Measurements from ENCODE around the gene IL16. TPM values are rescaled to one million over a fixed set of nuclear protein-coding genes. Genes with fewer than 3 reads are reported as not detected.

The IL16 gene
- total and polyA plus RNA-seq, 11 donors = 1.2 to 21.6 (median 3.7) TPM

DNA sequence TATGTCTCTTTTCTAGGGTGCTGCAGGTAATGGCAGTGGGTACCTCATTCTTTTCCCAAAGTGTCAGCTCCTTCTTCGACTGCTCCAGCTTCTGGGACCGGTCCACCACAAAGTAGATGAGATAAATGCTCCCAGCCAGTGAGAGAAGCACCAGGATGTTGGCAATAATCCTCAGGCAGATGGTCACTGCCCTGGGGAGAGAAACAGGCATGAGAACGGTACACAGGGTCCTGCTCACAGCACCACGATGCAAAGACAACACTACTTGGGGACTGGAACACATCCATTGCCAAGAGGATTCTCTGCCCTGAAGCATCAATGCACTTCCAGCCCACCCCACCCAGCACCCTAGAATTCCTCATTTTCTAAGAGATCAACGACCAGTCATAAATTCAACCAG, 155.0 kb downstream of the IL16 start:
- ATAC-seq (no peak), DNase-seq (no peak)
- Histone ChIP-seq H3K27ac (no peak overlapping the region), H3K36me3 (no peaks in the 10 kb centered on the region), H3K4me3 (no peak overlapping the region), H3K4me1 (no peaks in the 10 kb centered on the region), H3K9me3 (no peaks in the 10 kb centered on the region), H3K27me3 (no peaks in the 10 kb centered on the region)
- 69 to 77% (median 76%) methylated on average over 5 of the region's 5 CpGs for WGBS, 4 donors
- no peak for TF ChIP-seq POLR2A (IDR thresholded peaks at IDR 0.05)
- TF ChIP-seq, protein P1, sequence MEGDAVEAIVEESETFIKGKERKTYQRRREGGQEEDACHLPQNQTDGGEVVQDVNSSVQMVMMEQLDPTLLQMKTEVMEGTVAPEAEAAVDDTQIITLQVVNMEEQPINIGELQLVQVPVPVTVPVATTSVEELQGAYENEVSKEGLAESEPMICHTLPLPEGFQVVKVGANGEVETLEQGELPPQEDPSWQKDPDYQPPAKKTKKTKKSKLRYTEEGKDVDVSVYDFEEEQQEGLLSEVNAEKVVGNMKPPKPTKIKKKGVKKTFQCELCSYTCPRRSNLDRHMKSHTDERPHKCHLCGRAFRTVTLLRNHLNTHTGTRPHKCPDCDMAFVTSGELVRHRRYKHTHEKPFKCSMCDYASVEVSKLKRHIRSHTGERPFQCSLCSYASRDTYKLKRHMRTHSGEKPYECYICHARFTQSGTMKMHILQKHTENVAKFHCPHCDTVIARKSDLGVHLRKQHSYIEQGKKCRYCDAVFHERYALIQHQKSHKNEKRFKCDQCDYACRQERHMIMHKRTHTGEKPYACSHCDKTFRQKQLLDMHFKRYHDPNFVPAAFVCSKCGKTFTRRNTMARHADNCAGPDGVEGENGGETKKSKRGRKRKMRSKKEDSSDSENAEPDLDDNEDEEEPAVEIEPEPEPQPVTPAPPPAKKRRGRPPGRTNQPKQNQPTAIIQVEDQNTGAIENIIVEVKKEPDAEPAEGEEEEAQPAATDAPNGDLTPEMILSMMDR (IDR thresholded peaks at IDR 0.05) = no peak
- intact Hi-C loops (cut with DNase I) = no loop called here

DNA sequence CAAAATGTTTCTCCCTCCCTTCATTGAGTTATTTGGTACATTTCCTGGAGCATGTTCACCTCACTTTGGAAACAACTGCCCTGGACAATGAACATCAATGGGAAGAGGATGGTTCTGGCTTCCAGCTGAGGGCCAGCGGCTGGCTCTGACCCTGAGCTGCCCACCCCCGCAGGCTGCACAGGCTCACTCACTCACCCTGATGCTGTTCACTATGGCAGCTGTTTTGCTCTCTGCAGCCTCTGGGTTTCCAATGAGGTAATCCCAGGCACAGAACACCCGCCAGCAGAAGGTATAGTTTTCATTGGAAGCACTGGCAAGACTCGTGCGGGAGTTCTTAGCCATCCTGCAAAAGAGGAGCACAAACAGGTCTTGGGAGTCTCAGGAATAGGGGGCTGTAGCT, 159.6 kb downstream of the IL16 start:
- WGBS, 4 donors = 73 to 82% (median 77%) methylated on average over 3 to 5 of the region's 5 CpGs
- Histone ChIP-seq H3K27ac (no peak overlapping the region), H3K36me3 (no peaks in the 10 kb centered on the region), H3K9me3 (no peaks in the 10 kb centered on the region), H3K4me1 (no peaks in the 10 kb centered on the region), H3K4me3 (no peak overlapping the region), H3K27me3 (no peaks in the 10 kb centered on the region)
- intact Hi-C loops (cut with DNase I) = no loop called here
- ATAC-seq (no peak), DNase-seq (no peak)
- TF ChIP-seq, protein P1 (IDR thresholded peaks at IDR 0.05) = no peak
- TF ChIP-seq POLR2A (IDR thresholded peaks at IDR 0.05) = no peak

GRCh38 chr15:81357180-81357686, 160.6 kb downstream of the IL16 start:
- TF ChIP-seq, protein P1 (IDR thresholded peaks at IDR 0.05) = no peak
- TF ChIP-seq POLR2A (IDR thresholded peaks at IDR 0.05) = no peak
- DNase-seq (no peak), ATAC-seq (no peak)
- 73 to 83% (median 78%) methylated on average over 5 to 6 of the region's 6 CpGs for WGBS, 4 donors
- no peaks in the 10 kb centered on the region for H3K27me3 ChIP-seq
- no peaks in the 10 kb centered on the region for H3K36me3 ChIP-seq
- no peak overlapping the region for H3K4me3 ChIP-seq
- intact Hi-C loops (cut with DNase I) = no loop called here
- H3K27ac ChIP-seq = no peak overlapping the region
- H3K9me3 ChIP-seq = no peaks in the 10 kb centered on the region
- H3K4me1 ChIP-seq = no peaks in the 10 kb centered on the region

DNA sequence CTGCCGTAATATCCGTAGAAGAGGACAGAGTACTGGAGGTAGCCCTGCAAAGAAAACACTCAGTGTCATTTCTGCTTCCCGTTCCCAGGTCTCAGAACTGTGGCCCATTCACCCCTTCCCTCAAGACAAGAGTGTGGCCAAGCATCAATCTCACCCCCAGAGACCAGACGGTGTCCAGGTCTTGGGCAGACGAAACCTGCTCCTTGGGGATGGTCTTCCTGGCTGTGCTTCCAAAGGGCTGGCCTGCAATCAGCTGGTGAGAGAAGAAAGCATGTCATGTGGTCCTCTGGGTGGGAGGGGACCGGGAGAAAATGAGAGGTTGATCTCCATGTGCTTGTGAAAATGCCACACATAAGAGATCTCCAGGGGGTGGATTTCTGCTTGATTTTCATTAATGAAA, 161.6 kb downstream of the IL16 start:
- DNase-seq (no peak), ATAC-seq (no peak)
- intact Hi-C loops (cut with DNase I) = no loop called here
- TF ChIP-seq, protein P1 (IDR thresholded peaks at IDR 0.05) = no peak
- no peak for TF ChIP-seq POLR2A (IDR thresholded peaks at IDR 0.05)
- H3K27me3 ChIP-seq = no peaks in the 10 kb centered on the region
- H3K27ac ChIP-seq = no peak overlapping the region
- no peaks in the 10 kb centered on the region for H3K4me1 ChIP-seq
- no peak overlapping the region for H3K4me3 ChIP-seq
- WGBS, 4 donors = 89 to 95% (median 91%) methylated on average over 6 of the region's 6 CpGs
- no peaks in the 10 kb centered on the region for H3K36me3 ChIP-seq
- no peaks in the 10 kb centered on the region for H3K9me3 ChIP-seq
